GM21825 (cell line): ENCODE measurements around the gene FGFRL1.
"Not testable (repeated sequence)": the region's sequence is repeated elsewhere in the genome, so short reads cannot be mapped to it uniquely, and the experiment has no call there.

ENCODE experiments used
- ATAC-seq: cut with Tn5 transposase; IDR thresholded peaks from one replicate; pipeline ENCODE4 v1.9.1; 2021; ENCODE audit warnings: mild to moderate bottlenecking, moderate library complexity; ENCODE audit not compliant: unreplicated experiment

Gene FGFRL1

DNA sequence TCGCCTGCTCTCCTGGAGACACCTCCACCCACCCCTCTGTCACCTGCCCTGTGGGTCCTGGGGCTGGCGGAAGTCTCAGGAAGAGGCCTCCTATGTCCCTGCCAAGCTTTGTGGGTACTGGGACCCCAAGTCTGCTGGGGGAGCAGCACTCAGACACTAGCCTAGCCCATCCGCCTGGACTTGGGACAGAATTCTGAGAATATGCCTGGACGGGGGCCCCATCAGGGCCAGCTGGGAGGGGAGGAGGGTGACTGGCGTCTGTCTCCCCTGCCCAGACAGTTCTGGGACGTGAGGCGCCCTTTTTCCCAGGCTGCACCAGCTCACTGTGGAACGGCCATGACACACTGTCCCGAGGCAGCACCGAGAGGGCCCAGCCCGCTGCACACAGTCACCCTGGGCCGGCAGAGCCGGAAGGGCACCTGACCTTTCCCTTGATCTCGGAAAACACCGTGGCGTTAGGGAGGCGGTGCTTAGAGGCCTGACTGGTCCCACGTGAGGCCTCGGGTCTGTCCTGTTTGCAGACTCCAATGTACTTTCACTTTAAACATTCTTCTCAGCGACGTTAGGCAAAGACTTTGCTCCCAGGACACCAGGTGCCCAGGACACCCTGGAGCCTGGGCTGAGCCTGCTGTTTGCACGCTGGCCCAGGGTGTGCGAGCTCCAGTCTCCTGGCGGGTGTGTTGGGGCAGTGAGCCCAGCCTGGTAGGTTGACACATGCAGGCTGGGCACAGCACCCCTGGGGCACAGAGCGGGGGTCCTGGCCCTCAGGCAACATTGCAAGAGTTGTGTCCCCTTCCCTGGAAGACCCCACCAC, 18.9 kb upstream of the FGFRL1 start:
- ATAC-seq: no peak

DNA sequence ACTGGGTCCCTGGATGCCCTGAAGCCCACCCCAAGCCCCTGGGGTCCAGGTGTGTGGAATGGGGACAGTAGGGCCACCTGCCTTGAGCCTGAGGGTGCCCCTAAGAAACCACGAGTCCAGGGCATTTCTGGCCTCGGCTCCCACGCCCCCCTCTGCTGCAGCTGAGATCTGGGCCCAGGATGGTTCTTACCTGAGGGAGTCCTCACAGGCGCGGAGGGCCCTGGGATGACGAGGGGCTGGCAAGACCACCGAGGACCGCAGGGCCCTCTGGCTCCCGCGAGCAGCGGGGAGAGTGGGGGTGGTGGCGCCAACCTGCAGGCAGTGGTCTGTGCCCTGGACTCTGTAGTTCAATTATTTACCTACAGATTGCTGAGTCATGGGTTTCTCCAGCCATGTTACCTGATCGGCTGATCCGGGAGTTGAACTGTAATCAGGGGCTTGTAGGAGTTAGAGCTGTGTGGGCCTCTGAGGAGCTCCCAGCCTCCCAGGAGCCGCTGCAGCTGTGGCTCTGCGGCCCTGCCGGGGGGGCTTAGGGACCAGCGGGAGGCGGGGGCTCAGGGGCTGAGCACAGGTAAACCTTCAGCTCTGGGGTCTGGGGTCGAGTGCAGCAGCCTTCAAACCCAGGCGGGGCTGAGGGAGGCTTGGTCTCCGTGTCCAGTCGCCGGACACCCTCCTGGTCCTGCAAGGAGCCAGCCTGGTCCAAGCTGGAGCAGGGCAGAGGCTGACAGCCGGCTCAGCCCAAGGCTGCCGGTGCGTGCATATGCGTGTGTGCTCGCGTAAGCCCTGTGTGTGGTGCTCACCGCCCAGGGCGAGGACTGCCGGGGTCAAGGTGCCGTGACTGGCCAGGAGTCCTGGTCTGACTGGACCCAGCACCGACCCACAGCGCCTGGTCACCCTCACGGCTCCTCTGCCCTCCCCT, 18.1 kb upstream of the FGFRL1 start, which contains the start of gene SLC26A1:
TSS of gene SLC26A1 (minus strand) at position 294 of the 919 bp plus-strand sequence. CDS start 1,701 bp downstream, outside the sequence.
- no peak for ATAC-seq

DNA sequence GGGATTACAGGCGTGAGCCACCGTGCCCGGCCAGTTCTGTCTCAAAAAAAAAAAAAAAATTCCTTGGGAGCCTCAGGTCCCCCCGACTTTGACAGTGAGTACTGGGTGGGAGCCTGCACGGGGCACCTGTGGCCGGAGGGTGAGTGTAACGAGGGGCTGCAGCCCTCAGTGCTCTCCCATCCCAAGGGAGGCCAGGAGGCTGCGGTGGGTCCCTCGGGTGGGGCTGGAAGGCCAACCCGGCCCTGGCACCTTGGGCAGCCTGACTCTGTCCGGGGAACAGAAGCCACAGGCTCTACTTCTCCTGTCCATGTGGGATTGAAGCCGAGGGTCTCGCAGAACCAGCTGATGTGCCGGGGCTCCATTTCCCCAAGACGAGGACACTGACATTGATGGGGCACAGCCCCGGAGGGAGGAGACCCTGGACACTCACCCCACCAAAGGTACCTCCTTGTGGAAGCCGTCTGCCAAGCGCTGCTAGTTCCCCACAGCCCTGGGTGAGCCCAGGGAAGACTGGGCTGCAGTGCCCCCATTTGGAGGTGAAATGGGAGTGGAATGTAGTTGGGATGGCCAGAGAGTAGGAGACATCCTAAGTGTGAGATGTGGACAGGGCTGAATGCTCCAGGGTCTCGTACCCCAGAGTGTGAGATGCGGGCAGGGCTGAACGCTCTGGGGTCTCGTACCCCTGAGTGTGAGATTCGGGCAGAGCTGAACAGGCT, 16.0 kb upstream of the FGFRL1 start:
- ATAC-seq: no peak

DNA sequence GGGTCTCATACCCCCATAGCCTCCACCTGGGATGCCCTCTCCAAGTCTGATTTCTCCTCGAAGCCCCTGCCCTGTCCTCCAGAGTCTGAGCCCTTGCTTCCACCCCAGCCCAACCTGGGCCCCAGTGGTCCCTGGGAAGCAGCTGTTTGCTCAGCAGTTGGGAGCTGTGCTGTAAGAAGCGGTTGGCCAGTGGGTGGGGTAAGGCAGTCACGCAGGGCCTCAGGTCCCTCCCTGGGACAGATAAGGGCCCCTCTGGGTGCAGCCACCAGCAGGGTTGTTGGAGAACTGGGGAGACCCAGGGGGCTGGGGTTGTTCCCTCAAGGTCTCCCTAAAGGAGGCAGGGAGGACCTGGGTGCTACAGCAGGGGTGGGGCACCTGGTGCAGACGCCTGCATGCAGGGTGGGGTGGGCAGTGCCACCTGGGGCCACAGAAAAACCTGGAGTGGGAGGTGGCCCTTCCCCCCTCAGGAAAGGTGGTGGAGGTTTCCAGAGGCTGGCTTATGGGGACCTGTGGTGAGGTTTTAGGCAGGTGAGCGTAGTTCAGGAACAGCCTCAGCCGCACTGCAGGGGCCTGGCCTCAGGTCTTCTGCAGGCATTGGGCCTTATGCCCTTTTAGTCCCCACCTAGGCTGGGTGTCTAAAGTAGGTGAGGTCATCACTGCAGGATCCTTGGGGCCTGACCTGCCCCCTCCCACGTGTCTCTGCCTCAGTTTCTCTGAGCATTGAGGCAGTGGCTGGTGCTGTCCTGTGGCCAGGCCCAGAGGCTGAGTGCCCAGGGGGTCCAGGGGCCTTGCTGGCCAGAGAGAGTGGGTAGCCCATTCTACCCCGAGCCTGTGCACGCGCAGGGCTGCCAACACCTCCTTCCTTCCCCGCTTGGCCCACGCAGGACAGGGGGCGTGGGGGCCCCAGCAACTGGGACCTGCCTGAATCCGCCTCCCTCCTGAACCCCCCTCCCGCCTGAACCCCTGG, 15.1 kb upstream of the FGFRL1 start:
- ATAC-seq: no peak

DNA sequence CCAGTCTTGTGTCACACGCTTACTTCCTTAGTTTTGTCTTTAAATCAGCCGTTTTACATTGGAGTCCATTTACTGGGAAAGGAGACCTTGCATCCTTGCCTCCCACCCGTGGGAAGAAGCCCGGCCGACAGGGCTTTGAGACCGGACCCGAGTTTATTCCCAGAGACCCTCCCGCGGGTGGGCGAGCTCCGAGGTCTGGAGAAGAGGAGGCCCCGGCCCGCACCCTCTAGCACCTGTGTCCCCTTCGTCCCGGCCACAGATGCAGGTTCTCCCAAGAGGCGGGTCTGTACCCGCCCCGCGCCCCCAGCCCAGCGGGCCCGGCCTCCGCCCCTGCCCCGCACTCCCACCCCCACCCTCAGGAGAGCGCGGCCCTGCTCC, 14.4 kb upstream of the FGFRL1 start:
- ATAC-seq: no peak

DNA sequence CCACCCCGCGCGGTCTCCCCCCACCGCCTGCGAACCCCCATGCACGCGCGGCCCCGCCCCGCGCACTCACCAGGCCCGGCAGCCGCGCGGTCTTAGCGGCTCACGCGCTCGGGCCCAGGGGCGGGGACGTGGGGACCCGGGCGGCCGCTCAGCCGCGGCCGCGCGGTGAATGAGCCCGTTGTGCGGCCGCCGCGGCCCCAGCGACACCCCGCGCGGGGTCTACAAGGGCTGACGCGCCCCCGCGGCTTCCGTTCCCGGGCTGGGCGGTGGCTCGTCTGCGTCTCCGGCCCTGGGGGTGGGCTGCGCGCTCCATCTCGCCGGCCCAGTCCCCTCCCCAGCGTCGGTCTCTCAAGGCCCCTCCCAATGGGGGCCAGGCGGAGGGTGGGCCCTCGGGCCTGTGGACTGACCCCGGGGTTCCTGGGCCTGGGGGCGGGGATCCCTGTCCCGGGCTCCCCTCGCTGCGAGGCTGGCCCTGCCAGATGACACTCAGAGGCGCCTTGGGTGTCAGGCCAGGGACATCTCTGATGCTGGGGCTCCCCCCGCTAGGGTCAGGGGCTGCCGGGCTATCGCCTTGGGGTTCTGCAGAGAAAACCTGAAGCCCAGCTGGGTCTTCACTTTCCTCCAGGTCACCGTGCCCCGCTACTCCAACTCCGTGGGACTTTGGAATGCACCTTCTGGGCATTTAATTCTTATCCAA, 13.9 kb upstream of the FGFRL1 start:
- no peak for ATAC-seq

DNA sequence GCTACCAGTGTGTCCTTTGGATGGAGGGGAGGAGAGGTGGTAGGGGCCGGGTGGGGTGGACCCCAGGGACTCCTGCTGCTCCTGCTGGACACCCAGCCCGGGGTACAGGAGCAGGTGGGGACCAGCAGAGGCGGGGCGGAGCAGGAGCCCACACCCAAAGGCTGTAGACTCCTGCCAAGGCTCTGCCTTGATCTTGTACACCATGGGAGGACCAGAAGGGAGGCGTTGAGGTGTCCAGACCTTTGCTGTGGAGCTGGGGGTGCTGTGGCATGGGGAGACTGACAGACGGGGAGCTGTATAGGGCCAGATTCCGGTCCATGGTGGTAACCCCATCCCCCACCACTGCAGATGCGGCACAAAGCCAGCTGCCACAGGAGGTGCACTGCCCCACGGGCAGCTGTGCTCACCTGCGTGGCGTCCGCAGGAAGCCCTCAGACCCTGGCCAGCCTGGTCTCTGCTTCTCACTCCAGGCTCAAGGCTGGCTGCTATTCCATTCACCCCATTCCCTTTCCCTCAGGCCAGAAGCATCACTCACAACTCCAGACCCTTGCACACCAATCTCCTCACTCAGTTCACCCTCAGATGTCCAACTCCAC, 13.2 kb upstream of the FGFRL1 start:
- no peak for ATAC-seq

DNA sequence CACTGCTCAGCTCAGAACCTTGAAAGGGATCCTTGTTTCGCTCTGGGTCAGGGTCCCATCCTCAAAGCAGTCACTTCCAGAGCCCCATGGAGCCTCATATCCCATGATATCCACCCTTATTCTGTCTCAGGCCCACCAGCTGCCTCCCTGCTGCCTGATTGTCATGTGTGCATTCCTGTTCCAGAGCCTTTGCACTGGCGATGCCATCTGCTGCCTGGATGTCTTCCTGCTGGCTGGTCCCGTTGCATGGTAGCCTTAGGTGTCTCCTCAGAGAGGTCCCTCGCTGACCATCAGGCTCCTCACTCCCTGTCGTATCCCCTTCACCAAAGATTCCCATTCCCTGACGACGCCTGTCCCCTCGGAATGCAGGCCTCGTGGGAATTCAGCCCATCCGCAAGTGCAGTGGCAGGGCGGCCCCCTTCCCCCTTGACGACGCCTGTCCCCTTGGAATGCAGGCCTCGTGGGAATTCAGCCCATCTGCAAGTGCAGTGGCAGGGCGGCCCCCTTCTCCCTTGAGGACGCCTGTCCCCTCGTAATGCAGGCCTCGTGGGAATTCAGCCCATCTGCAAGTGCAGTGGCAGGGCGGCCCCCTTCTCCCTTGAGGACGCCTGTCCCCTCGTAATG, 12.1 kb upstream of the FGFRL1 start:
- ATAC-seq: not testable (repeated sequence)

DNA sequence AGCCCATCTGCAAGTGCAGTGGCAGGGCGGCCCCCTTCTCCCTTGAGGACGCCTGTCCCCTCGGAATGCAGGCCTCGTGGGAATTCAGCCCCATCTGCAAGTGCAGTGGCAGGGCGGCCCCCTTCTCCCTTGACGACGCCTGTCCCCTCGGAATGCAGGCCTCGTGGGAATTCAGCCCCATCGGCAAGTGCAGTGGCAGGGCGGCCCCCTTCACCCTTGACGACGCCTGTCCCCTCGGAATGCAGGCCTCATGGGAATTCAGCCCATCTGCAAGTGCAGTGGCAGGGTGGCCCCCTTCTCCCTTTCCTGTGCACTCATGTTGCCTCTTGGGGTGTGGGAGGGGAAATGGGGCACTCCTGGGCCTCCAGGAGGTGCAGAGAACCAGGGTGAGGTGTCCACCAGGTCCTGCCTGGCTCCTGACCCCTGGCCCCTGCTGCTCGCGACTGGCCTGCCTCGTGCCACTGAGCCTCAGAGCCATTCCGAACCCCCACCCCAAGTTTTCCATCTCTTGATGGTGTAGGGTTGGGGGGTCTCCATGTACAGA, 11.5 kb upstream of the FGFRL1 start:
- ATAC-seq: no peak

DNA sequence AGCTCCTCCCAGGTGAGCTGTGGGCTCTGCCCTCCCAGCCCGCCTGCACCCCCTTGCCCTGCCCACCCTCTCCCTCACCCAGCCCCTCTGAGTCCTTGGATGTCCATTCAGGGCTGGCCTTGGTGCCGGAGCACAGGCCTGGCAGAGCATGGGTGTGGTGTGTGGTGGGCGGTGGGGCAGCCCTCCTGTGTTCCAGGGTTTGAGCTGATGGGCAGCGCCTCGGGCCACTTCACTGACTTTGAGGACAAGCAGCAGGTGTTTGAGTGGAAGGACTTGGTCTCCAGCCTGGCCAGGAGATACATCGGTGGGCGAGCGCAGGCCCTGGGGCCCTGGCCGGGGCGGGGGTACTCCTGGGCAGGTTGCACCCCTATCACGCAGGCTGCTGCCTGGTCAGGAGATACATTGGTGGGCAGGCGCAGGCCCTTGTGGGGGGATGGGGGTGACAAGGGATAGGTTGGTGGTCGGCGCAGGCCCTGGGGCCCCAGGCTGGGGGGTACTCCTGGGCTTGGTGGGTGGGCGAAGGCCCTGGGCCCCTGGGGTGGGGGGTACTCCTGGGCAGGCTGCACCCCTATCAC, 10.7 kb upstream of the FGFRL1 start:
- no peak for ATAC-seq

DNA sequence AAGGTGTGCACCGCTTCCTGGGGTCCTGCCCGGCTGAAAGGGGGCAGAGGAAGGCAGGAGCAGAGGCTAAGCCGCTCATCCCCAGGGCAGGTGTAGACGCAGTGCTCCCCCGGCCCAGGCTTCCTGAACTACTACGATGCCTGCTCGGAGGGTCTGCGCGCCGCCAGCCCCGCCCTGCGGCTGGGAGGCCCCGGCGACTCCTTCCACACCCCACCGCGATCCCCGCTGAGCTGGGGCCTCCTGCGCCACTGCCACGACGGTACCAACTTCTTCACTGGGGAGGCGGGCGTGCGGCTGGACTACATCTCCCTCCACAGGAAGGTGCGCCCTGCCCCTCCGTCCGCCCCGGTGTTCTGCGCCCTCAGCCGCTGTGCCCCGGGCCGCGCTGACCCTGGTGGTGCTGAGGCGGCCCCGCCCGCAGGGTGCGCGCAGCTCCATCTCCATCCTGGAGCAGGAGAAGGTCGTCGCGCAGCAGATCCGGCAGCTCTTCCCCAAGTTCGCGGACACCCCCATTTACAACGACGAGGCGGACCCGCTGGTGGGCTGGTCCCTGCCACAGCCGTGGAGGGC, 9.8 kb upstream of the FGFRL1 start:
- ATAC-seq: no peak

DNA sequence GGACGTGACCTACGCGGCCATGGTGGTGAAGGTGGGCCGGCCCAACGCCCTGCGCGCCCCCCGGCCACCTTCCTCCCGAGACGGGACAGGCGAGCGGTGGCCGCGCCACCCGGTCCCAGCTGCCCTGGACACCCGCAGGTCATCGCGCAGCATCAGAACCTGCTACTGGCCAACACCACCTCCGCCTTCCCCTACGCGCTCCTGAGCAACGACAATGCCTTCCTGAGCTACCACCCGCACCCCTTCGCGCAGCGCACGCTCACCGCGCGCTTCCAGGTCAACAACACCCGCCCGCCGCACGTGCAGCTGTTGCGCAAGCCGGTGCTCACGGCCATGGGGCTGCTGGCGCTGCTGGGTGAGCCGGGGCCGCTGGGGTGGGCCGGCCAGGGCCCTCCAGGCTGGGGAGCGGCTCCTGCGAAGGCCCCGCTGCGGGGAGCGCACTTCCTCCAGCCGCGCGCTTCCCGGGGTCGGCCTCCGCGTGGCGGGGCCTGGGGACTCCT, 9.2 kb upstream of the FGFRL1 start:
- ATAC-seq: no peak

DNA sequence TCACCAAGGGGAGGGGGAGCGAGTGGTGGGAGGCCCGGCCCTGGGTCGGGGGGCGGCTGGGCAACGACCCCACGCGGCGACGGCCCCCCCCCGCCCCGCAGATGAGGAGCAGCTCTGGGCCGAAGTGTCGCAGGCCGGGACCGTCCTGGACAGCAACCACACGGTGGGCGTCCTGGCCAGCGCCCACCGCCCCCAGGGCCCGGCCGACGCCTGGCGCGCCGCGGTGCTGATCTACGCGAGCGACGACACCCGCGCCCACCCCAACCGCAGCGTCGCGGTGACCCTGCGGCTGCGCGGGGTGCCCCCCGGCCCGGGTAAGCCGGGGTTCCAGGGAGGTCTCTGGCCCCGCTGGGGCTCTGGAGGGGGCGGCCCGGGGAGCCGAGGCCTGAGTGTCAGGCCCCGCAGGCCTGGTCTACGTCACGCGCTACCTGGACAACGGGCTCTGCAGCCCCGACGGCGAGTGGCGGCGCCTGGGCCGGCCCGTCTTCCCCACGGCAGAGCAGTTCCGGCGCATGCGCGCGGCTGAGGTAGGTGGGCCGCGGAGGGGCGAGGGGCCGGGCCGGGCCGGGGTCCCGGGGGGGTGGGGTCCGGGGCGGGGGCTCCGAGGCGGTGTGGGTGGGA, 8.7 kb upstream of the FGFRL1 start:
- ATAC-seq: no peak

DNA sequence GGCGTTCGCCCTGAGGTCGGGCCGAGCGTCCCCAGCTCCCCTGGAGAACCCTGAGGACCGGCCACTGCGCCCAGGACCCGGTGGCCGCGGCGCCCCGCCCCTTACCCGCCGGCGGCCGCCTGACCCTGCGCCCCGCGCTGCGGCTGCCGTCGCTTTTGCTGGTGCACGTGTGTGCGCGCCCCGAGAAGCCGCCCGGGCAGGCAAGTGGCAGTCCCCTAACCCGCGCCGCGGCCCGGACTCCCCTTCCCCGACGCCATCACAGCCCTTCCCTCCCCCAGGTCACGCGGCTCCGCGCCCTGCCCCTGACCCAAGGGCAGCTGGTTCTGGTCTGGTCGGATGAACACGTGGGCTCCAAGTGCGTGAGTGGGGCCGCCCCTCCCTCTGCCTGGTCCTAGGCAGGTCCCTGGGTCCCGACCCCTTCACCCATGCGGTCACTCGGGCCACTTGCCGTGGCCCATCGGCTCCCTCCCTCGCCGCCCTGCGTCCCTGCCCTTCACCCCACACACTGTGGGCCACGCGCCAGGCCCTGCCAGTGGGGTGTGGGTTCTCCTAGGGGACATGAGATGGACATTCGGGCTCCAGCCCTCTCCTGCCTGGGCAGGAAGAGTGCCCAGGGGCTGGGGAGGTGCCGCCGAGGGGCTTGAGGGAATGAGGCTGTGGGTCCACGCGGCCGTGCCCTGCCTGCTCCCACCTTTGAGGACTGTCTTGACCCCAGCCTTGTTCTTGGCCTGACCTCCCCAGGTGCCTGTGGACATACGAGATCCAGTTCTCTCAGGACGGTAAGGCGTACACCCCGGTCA, 8.0 kb upstream of the FGFRL1 start:
- no peak for ATAC-seq

DNA sequence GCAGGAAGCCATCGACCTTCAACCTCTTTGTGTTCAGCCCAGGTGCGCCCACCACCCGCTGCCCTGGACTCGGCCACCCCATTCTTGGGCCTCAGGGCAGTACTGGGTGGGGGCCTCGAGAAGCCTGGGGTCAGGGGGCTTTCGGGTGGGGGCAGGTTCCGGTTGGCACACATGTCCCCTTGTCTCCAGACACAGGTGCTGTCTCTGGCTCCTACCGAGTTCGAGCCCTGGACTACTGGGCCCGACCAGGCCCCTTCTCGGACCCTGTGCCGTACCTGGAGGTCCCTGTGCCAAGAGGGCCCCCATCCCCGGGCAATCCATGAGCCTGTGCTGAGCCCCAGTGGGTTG, 7.4 kb upstream of the FGFRL1 start:
- ATAC-seq: no peak
